Measurements from ENCODE around the gene TMEM145. TPM values are rescaled to one million over a fixed set of nuclear protein-coding genes. Genes with fewer than 3 reads are reported as not detected.

Gene TMEM145
- total RNA-seq, 1 donor from 2014 or later = not detected

DNA sequence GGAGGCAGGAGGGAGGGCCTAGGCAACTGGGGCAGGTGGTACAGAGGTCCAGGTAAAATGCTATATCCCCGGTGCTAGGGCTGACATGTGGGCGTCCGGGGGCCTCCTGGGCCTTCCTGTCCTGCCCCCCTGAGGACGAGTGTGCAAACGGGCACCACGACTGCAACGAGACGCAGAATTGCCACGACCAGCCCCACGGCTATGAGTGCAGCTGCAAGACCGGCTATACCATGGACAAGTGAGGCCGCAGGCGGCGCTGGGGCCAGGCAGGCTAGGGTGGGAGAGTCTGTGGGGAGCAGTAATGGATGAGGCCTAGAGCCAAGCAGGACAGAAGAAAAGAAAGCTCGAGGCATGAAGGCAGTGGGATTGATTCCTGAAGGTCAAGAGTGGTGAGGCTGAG is 55.7 kb downstream of the TMEM145 start:
- H3K27ac ChIP-seq = no peak overlapping the region
- no peaks in the 10 kb centered on the region for H3K9me3 ChIP-seq
- intact Hi-C loops (cut with DNase I) = no loop called here
- H3K4me1 ChIP-seq = no peaks in the 10 kb centered on the region
- no peak for DNase-seq
- no peak for ATAC-seq
- H3K4me3 ChIP-seq = no peak overlapping the region
- H3K36me3 ChIP-seq = no peaks in the 10 kb centered on the region
- TF ChIP-seq, protein P1, sequence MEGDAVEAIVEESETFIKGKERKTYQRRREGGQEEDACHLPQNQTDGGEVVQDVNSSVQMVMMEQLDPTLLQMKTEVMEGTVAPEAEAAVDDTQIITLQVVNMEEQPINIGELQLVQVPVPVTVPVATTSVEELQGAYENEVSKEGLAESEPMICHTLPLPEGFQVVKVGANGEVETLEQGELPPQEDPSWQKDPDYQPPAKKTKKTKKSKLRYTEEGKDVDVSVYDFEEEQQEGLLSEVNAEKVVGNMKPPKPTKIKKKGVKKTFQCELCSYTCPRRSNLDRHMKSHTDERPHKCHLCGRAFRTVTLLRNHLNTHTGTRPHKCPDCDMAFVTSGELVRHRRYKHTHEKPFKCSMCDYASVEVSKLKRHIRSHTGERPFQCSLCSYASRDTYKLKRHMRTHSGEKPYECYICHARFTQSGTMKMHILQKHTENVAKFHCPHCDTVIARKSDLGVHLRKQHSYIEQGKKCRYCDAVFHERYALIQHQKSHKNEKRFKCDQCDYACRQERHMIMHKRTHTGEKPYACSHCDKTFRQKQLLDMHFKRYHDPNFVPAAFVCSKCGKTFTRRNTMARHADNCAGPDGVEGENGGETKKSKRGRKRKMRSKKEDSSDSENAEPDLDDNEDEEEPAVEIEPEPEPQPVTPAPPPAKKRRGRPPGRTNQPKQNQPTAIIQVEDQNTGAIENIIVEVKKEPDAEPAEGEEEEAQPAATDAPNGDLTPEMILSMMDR (IDR thresholded peaks at IDR 0.05) = no peak
- H3K27me3 ChIP-seq (ENCODE audit: low read depth) = no peaks in the 10 kb centered on the region

DNA sequence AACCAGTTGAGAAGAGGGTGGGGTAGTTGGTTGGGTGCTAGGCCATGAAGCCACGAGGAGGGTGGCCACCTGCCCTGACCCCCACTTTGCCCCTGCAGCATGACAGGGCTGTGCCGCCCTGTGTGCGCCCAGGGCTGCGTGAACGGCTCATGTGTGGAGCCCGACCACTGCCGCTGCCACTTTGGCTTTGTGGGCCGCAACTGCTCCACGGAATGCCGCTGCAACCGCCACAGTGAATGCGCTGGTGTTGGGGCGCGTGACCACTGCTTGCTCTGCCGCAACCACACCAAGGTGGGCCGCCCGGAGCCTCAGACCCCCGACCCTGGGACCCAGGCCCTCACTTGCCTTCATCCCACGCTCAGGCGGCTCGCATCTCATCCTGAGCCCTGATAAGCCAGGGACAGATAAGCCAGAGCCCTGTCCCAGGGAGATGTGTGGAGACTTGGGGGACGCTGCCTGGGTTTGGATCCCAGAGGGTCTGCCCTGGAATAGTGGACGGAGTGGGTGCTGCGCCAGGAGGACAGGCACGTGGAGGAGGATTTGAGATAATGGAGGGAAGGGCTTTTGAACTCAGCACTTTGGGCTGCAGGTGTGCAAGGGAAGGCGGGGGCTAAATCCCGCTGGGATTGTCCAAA is 56.4 kb downstream of the TMEM145 start:
- no peaks in the 10 kb centered on the region for H3K4me1 ChIP-seq
- intact Hi-C loops (cut with DNase I) = no loop called here
- no peak overlapping the region for H3K27ac ChIP-seq
- H3K36me3 ChIP-seq = peaks cover 4% of the 10 kb centered on the region
- DNase-seq (no peak), ATAC-seq (no peak)
- no peaks in the 10 kb centered on the region for H3K9me3 ChIP-seq
- TF ChIP-seq, protein P1 (IDR thresholded peaks at IDR 0.05) = no peak
- H3K4me3 ChIP-seq = no peak overlapping the region
- no peaks in the 10 kb centered on the region for H3K27me3 ChIP-seq (ENCODE audit: low read depth)

DNA sequence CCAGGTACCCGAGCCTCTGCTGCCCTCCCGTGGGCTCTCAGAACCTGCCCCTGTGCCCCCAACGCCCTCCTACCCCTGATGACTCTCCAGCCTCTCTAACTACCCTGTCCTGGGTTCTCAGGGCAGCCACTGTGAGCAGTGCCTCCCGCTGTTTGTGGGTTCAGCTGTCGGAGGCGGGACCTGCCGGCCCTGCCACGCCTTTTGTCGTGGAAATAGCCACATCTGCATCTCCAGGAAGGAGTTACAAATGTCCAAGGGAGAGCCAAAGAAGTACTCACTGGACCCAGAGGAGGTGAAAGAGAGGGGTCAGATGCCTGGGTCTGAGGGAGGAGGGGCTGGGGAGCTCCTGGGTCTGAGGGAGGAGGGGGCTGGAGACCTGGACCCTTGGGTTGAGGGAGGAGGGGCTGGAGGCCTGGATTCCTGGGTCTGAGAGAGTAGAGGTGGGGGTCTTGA is 57.0 kb downstream of the TMEM145 start:
- Histone ChIP-seq H3K36me3 (peaks cover 8% of the 10 kb centered on the region), H3K4me3 (no peak overlapping the region), H3K27me3 (ENCODE audit: low read depth) (no peaks in the 10 kb centered on the region), H3K27ac (no peak overlapping the region), H3K9me3 (no peaks in the 10 kb centered on the region), H3K4me1 (no peaks in the 10 kb centered on the region)
- ATAC-seq (no peak), DNase-seq (no peak)
- intact Hi-C loops (cut with DNase I) = no loop called here
- TF ChIP-seq, protein P1 (IDR thresholded peaks at IDR 0.05) = no peak

DNA sequence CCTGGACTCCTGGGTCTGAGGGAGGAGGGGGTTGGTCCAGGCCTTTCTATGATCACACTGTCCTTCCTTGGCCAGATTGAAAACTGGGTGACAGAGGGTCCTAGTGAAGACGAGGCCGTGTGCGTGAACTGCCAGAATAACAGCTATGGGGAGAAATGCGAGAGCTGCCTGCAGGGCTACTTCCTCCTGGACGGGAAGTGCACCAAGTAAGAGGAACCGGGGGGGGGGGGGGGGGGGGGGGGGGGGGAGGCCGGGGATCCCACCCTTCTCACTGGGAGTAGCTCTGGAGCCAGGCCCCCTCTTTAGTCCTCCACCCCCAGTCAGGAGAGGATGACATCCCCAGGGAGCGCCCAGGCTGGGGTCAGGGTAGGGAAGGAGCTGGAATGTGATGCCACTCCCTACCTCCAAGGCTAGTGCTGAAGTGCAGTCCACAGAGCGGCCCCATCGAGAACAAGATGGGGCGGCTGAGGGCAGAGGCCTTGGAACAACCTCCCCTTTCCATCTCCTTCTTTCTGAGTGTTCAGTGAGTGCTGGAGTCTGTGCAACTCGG is 57.6 kb downstream of the TMEM145 start:
- H3K36me3 ChIP-seq = peaks cover 14% of the 10 kb centered on the region
- ATAC-seq = no peak
- no peaks in the 10 kb centered on the region for H3K9me3 ChIP-seq
- TF ChIP-seq, protein P1 (IDR thresholded peaks at IDR 0.05) = no peak
- H3K27me3 ChIP-seq (ENCODE audit: low read depth) = no peaks in the 10 kb centered on the region
- H3K27ac ChIP-seq = no peak overlapping the region
- intact Hi-C loops (cut with DNase I) = no loop called here
- DNase-seq = no peak
- H3K4me1 ChIP-seq = no peaks in the 10 kb centered on the region
- no peak overlapping the region for H3K4me3 ChIP-seq

Small RNA genes within 50 kb of the gene (microRNA-seq; reads per million reads assigned to microRNA genes)
- gene MIR8077 (ENCODE audit: borderline number of aligned reads) = not detected

Other genes with a start within 250 kb of the TMEM145 start
- gene GRIK5, start 243.1 kb upstream of the TMEM145 start, total RNA-seq = 0.41 TPM
- 11.8 TPM for gene ZNF574, start 237.1 kb upstream of the TMEM145 start, total RNA-seq
- 6.1 TPM for gene POU2F2, start 180.9 kb upstream of the TMEM145 start, total RNA-seq
- 35.6 TPM for gene DEDD2, start 95.6 kb upstream of the TMEM145 start, total RNA-seq
- gene ZNF526, start 93.0 kb upstream of the TMEM145 start, total RNA-seq = 11.7 TPM
- 39.8 TPM for gene GSK3A, start 70.7 kb upstream of the TMEM145 start, total RNA-seq
- 35.8 TPM for gene ERF, start 58.2 kb upstream of the TMEM145 start, total RNA-seq
- gene CIC, start 44.1 kb upstream of the TMEM145 start, total RNA-seq = 67.9 TPM
- 0.71 TPM for gene PRR19, start 11.2 kb upstream of the TMEM145 start, total RNA-seq
- gene PAFAH1B3, start 10.7 kb upstream of the TMEM145 start, total RNA-seq = 13.4 TPM
- 16.4 TPM for gene MEGF8, start 12.3 kb downstream of the TMEM145 start, total RNA-seq
- not detected for gene CNFN, start 77.0 kb downstream of the TMEM145 start, total RNA-seq
- 3.2 TPM for gene LIPE, start 114.1 kb downstream of the TMEM145 start, total RNA-seq
- 159 TPM for gene CXCL17, start 129.6 kb downstream of the TMEM145 start, total RNA-seq
- 13.8 TPM for gene CEACAM1, start 215.2 kb downstream of the TMEM145 start, total RNA-seq